Activated CD4-positive, alpha-beta T cell treated with anti-CD3 and anti-CD28 coated beads, Interleukin-2, amount 50 U/mL, for 4 hours (primary cell): ENCODE data around the gene GPATCH8.
"Not testable (repeated sequence)": the region's sequence is repeated elsewhere in the genome, so short reads cannot be mapped to it uniquely, and the experiment has no call there.

Experiments
- DNase-seq, 2 experiments: peaks; one replicate each; pipeline ENCODE4 v3.0.0-alpha.2; 2020

Gene GPATCH8

DNA sequence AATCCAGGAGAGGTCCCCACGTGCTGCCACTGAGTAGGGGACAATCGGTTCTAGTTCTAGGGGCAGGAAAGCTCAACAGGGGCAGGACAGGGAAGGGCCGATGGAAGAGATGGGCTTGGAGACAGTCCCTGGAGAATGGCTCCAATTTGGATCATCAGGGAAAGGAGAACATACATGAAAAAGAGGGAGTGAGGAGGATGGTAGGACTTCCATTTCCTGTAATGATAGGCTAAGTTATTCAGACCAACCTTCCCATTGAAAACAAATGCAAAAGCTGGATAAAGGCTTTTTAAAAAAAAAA, 20.4 kb upstream of the GPATCH8 start:
- no peak for DNase-seq

DNA sequence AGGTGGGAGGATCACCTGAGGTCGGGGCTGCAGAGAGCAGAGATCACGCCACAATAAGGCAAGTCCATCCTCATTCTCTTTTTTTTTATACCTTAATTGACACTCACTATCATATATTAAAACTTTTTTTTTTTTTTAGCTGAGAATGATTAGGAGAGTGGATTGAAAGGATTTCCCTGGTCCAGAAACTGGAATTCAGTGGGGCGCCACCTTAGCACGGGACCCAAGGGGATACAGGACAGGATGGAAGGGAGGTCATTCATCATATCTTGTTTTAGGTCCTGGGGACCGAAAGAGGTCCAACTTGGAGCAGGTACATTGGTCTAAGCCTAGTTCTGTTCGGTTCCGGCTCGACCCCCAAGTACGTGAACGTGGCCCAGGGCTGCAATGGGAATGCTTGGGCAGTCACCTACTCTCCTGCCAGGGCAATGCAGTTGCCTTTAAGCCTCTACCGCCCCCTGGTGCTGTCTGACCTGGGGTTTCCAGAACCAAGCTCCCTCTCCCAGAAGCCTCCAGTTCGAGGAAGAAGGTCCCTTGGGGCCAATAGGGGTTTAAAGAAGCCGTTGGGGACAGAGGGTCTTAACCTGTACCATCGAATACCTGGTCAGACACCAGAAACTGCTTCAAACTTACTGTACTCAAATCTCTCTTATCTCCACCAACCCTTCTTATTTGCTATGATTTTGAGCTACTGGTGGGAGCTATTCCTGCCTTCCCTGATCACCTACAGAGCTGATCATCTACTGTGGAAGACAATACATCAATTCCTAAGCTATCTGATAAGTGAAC, 19.9 kb upstream of the GPATCH8 start:
- peak; percentile 22 to 40 for DNase-seq

GRCh38 chr17:44518032-44518431, 14.8 kb upstream of the GPATCH8 start:
- DNase-seq = no peak

- DNase-seq = not testable (repeated sequence)
Observed at GRCh38 chr17:44511241-44512134, 8.3 kb upstream of the GPATCH8 start.

DNA sequence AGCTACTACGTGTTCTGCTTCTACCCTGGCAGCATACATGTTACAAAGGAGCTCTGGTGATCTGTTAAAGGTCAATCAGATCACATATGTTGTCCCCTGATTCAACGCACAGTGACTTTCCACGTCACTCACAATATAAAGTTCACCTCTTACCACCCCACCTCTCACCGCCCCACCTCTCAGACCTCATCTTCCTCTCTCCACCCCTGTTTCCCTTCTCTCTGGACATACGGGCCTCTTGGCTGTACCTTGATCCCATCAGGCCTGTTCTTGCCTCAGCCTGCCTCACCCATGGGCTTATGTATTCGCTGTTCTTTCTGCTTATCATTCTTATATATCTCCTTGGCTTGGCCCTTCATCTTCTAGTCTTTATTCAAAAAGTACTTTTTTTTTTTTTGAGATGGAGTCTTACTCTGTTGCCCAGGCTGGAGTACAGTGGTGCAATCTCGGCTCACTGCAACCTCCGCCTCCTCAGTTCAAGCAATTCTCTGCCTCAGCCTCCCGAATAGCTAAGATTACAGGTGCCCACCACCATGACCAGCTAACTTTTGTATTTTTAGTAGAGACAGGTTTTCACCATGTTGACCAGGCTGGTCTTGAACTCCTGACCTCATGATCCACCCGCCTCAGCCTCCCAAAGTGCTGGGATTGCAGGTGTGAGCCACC, 3.9 kb upstream of the GPATCH8 start:
- not testable (repeated sequence) for DNase-seq

- DNase-seq = no peak
Observed at GRCh38 chr17:44502598-44503146, 534 bp downstream of the GPATCH8 start.

GRCh38 chr17:44501866-44502375, 1.3 kb downstream of the GPATCH8 start:
- no peak for DNase-seq

- no peak for DNase-seq
Observed at GRCh38 chr17:44499722-44500121, 3.5 kb downstream of the GPATCH8 start.

GRCh38 chr17:44496815-44497214, 6.4 kb downstream of the GPATCH8 start:
- no peak for DNase-seq

GRCh38 chr17:44493339-44493738, 9.9 kb downstream of the GPATCH8 start:
- DNase-seq = no peak

DNA sequence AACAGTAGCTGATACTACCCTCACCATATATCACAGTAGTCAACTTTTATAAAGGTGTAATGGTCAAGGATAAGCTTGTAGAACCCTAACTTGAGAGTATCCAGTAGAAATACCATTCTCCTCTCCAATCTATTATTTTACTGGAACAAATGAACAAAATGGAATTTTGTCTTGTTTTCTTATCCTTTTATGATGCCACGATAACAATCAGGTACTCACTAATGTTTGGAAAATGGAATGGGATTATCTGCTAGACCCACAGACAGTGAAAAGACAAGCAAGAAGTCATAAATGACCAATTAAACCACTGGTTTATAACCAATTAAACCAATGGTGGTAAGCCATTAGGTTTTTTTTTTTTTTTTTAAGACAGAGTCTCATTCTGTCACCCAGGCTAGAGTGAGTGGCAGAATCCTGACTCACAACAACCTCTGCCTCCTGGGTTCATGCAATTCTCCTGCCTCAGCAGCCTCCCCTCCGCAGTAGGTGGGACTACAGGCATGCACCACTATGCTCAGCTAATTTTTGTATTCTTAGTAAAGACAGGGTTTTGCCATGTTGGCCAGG, 10.4 kb downstream of the GPATCH8 start:
- DNase-seq = no peak

GRCh38 chr17:44489581-44489980, 13.6 kb downstream of the GPATCH8 start:
- DNase-seq = no peak

- DNase-seq = no peak
Observed at GRCh38 chr17:44487170-44487569, 16.0 kb downstream of the GPATCH8 start.

- no peak for DNase-seq
Observed at GRCh38 chr17:44473367-44473766, 29.8 kb downstream of the GPATCH8 start.

- DNase-seq = no peak
Observed at GRCh38 chr17:44469676-44470075, 33.5 kb downstream of the GPATCH8 start.

GRCh38 chr17:44467108-44467507, 36.1 kb downstream of the GPATCH8 start:
- DNase-seq = no peak

DNA sequence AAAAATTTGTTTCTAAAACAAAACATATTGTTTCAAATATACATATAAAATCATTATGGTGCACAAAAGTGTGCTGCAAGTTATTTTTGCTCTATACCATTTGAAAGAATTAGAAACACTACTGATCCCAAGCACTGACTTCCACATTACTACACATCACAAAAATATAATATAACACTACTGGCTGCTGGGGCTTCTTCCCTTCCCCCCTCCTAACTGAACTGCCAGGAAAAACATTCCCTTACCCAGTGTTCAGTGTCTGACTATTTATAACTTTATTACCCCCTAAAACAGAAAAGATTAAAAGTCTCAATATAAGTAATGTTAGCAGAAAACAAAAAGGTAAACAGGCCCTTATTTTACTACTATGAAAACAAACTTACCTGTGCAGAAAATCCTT, 36.9 kb downstream of the GPATCH8 start:
- no peak for DNase-seq

DNA sequence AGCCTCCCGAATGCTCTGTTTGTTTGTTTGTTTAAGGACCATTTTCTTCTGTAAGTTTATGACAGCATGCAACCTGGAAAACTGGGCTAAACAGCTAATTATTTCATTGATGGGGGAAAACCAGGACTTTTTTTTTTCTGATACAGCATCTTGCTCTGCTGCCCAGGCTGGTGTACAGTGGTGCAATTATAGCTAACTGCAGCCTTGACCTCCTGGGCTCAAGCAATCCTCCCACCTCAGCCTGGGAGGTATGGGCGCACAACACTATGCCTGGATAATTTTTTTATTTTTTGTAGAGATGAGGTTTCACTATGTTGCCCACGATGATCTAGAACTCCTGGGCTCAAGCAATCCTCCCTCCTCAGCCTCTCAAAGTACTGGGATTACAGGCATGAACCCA, 37.3 kb downstream of the GPATCH8 start:
- DNase-seq = no peak

GRCh38 chr17:44465276-44465675, 37.9 kb downstream of the GPATCH8 start:
- no peak for DNase-seq

- DNase-seq = no peak
Observed at GRCh38 chr17:44464037-44464436, 39.2 kb downstream of the GPATCH8 start.

GRCh38 chr17:44451832-44452231, 51.4 kb downstream of the GPATCH8 start:
- DNase-seq = no peak

- no peak for DNase-seq
Observed at GRCh38 chr17:44451016-44451627, 52.1 kb downstream of the GPATCH8 start.
